ENCODE results near the gene ZNF564.

DNA sequence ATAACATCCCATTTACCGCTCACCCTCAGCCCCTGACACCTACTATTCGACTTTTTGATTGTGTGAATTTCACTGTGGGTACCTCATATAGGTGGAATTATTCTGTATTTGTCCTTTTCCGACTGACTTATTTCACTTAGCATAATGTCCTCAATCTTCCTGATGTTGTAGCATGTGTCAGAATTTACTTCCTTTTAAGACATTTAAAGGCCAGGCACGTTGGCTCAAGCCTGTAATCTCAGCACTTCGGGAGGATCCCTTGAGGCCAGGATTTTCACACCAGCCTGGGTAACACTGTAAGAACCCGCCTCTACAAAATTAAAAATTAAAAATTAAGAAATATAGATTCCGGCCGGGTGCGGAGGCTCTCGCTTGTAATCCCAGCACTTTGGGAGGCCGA lies 46.3 kb upstream of the ZNF564 start:
- TF ChIP-seq ARNTL (CRISPR knock-in tag; IDR thresholded peaks at IDR 0.05; ENCODE audit: borderline replicate concordance, low read depth) = no peak
- TF ChIP-seq OSR1 (CRISPR knock-in tag; IDR thresholded peaks at IDR 0.05) = no peak
- no peak for TF ChIP-seq GLIS3 (CRISPR knock-in tag; IDR thresholded peaks at IDR 0.05)
- TF ChIP-seq, protein P1, sequence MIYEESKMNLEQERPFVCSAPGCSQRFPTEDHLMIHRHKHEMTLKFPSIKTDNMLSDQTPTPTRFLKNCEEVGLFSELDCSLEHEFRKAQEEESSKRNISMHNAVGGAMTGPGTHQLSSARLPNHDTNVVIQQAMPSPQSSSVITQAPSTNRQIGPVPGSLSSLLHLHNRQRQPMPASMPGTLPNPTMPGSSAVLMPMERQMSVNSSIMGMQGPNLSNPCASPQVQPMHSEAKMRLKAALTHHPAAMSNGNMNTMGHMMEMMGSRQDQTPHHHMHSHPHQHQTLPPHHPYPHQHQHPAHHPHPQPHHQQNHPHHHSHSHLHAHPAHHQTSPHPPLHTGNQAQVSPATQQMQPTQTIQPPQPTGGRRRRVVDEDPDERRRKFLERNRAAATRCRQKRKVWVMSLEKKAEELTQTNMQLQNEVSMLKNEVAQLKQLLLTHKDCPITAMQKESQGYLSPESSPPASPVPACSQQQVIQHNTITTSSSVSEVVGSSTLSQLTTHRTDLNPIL (CRISPR knock-in tag; IDR thresholded peaks at IDR 0.05; ENCODE audit: low read depth) = no peak
- TF ChIP-seq PPARA (CRISPR knock-in tag; IDR thresholded peaks at IDR 0.05; ENCODE audit: borderline replicate concordance) = no peak
- TF ChIP-seq ZNF70 (CRISPR knock-in tag; IDR thresholded peaks at IDR 0.05) = no peak
- TF ChIP-seq, protein P2, sequence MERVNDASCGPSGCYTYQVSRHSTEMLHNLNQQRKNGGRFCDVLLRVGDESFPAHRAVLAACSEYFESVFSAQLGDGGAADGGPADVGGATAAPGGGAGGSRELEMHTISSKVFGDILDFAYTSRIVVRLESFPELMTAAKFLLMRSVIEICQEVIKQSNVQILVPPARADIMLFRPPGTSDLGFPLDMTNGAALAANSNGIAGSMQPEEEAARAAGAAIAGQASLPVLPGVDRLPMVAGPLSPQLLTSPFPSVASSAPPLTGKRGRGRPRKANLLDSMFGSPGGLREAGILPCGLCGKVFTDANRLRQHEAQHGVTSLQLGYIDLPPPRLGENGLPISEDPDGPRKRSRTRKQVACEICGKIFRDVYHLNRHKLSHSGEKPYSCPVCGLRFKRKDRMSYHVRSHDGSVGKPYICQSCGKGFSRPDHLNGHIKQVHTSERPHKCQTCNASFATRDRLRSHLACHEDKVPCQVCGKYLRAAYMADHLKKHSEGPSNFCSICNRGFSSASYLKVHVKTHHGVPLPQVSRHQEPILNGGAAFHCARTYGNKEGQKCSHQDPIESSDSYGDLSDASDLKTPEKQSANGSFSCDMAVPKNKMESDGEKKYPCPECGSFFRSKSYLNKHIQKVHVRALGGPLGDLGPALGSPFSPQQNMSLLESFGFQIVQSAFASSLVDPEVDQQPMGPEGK (CRISPR knock-in tag; IDR thresholded peaks at IDR 0.05; ENCODE audit: borderline replicate concordance) = no peak
- no peak for TF ChIP-seq ZFP30 (CRISPR knock-in tag; IDR thresholded peaks at IDR 0.05)
- TF ChIP-seq, protein P3, sequence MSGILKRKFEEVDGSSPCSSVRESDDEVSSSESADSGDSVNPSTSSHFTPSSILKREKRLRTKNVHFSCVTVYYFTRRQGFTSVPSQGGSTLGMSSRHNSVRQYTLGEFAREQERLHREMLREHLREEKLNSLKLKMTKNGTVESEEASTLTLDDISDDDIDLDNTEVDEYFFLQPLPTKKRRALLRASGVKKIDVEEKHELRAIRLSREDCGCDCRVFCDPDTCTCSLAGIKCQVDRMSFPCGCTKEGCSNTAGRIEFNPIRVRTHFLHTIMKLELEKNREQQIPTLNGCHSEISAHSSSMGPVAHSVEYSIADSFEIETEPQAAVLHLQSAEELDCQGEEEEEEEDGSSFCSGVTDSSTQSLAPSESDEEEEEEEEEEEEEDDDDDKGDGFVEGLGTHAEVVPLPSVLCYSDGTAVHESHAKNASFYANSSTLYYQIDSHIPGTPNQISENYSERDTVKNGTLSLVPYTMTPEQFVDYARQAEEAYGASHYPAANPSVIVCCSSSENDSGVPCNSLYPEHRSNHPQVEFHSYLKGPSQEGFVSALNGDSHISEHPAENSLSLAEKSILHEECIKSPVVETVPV (CRISPR knock-in tag; IDR thresholded peaks at IDR 0.05) = no peak
